Stimulated activated CD8-positive, alpha-beta memory T cell treated with anti-CD3 and anti-CD28 coated beads, Interleukin-7, amount 100 ng/mL, for 48 hours (primary cell): ENCODE results near the gene CIAO2B.
"Not testable (repeated sequence)": the region's sequence is repeated elsewhere in the genome, so short reads cannot be mapped to it uniquely, and the experiment has no call there.

Experiments
- DNase-seq, 2 donors: peaks; one replicate each; pipeline ENCODE4 v3.0.0-alpha.2; 2020; ENCODE audit warnings: low read depth in 1 of 2; ENCODE audit errors: extremely low read depth in 1 of 2

Gene CIAO2B

DNA sequence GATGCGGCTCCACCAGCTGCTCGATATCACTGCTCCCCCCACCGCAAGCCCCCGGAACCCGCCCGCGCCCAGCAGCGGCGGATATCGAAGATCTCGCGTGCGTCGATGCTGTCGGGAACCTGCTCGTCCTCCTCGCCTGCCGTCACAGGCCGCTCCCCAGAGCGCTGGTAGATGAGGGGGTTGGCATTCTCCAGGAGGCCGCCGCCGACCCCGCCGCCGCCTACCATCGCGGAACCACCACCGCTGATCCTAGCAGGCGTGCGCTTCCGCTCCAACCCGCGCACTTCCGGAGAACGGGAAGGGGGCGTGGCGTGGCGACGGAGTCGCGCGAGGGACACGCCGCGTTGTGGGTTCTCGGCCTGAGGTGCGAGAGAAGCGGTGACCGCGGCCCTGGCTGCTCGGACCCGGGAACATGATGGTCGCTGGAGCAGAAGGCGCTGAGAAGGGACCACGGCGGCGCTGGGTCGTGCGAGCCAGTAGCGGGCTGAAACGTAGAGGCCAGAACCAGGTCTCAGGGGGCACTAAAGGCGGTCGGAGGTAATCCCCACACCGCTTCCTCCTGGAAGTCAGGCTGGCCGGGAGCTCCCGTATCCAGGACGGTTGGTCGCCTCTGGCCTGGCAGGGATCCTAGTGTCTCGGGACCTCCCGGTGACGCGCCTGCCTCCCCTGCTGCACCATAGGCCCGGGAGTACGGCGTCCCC is at the start of gene CIAO2B:
CIAO2B (minus strand) TSS at position 265 of the 701 bp plus-strand sequence; CDS start at position 227, 38 bp downstream.
- peak; percentile 79 to 82 for DNase-seq

DNA sequence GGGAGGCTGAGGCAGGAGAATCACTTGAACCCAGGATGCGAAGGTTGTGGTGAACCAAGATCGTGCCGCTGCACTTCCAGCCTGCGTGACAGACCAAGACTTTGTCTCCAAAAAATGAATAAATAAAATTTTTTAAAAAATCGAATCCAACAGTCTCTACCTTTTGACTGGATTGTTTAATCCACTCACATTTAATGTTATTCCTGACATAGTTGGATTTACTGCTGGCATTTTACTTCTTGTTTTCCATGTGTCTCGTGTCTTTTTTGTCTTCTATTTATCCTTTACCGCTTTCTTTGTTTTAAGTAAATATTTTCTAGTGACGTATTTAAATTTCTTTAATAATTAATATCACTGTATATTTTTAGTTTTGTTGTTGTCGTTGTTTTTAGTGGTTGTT is 48.8 kb upstream of the CIAO2B start:
- DNase-seq: no peak

DNA sequence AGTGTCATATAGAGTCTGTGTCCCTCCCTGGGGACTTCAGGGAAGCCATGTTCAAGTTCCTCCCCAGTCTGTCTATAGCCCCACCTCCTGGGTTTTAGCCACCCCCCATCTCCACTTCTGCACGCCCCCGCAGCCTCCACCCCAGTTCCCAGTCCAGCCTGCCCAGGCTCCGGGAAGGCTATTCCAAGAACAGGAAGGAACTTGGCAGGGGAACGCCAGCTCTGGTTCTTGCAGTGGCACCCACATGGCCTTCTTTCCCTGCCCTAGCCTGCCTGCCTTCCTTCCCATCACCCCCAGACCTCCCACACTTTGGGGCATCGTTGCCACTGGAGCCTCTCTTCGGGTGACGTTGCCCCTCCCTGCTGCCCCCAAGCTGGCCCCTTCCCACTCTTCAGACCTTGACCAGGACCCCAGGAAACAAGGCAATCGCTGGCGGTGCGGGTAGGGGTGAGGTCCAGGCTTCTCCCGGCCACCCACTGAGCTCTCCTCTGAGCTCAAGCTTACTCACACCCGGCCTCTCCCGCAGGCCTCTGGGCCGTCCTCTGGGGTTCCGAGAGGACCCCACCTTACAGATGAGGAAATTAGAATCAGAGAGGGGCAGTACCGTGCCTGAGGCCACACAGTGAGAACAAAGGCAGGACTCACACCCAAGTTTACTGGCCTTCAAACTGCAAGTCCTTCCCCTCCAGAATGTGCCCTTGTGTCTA is 45.0 kb upstream of the CIAO2B start:
- no peak for DNase-seq

DNA sequence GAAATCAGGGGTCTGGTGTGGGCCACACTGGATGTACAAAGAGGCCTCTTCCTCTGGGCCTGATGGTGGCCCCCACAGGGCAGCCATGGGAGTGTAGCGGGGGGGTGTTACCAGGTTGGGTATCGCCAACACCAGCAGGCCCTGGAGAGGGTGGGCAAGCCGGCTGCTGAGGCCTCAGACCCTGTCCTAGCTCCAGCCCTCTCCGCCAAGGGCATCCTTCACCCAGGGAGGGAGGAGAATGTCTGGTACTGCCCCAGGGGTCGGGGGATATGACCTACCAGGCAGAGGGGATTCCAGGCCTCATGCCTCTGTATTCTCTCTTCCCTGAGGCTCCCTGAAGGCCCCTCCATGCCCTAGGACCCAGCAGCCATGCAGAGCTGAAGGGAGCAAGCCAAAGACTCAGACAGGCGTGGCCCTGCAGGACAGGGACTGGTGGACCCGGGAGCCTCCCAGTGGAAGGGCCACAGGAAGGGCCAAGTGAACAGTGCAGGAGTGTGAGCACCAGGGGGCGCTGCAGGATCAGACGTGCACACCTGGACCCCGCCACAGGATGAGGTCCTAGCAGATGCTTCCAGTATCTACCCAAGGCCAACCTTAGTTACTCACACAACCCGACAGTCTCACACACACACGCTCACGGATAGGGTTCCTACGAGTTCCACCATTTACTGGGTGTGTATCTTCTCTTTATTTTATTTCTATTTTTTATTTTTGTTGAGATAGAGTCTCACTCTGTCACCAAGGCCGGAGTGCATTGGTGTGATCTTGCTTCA is 43.3 kb upstream of the CIAO2B start:
- DNase-seq: peak; percentile 73 to 83

DNA sequence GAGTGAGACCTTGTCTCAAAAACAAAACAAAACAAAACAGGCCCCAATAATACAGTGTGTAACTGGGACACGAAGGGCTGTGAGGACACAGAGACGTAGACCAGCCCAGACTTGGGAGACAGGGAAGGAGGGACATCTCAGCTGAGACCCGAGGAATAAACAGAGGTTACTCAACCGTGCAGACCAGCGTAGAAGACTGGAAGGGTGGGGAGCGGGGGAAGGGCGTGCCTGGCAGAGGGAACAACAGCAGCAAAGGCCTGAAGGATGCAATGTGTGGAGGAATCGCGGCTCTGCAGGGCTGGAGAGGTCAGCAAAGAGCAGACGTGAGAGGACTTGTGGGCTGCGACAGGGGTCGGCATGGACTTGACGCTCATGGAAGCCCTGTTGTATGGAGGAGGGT is 42.5 kb upstream of the CIAO2B start:
- no peak for DNase-seq

DNA sequence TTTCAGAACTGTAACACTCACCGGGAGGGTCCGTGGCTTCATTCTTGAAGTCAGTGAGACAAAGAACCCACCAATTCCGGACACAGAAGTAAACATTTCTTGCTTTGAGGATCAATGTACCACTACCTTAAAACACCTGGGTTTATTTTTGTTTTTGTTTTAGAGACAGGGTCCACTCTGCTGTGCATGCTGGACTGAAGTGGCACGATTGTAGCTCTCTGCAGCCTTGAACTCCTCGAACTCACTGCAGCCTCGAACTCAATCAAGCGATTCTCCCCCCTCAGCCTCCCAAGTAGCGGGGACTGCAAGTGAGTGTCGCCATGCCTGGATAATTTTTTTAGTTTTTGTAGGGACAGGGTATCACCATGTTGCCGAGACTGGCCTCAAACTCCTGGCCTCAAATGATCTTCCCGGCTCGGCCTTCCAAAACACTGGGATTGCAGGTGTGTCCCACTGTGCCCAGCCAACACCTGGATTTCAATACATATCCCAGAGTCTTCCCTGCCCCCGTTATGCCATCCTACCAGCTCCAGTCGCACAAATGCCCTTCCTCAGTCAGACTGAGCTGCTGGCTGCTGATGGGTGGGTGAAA is 41.2 kb upstream of the CIAO2B start:
- DNase-seq: no peak

DNA sequence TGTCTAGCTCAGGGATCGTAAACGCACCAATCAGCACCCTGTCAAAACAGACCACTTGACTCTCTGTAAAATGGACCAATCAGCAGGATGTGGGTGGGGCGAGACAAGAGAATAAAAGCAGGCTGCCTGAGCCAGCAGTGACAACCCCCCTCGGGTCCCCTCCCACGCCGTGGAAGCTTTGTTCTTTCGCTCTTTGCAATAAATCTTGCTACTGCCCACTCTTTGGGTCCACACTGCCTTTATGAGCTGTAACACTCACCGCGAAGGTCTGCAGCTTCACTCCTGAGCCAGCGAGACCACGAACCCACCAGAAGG is 40.7 kb upstream of the CIAO2B start:
- DNase-seq: peak in 1 of 2 donors; percentile 74

DNA sequence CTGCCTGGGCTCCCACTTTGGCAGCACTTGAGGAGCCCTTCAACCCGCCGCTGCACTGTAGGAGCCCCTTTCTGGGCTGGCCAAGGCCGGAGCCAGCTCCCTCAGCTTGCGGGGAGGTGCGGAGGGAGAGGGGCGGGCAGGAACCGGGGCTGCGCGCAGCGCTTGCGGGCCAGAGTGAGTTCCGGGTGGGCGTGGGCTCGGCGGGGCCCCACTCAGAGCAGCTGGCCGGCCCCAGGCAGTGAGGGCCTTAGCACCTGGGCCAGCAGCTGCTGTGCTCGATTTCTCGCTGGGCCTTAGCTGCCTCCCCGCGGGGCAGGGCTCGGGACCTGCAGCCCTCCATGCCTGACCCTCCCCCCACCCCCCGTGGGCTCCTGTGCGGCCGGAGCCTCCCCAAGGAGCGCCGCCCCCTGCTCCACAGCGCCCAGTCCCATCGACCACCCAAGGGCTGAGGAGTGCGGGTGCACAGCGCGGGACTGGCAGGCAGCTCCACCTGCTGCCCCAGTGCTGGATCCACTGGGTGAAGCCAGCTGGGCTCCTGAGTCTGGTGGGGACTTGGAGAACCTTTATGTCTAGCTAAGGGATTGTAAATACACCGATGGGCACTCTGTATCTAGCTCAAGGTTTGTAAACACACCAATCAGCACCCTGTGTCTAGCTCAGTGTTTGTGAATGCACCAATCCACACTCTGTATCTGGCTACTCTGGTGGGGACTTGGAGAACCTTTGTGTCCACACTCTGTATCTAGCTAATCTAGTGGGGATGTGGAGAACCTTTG is 40.1 kb upstream of the CIAO2B start:
- DNase-seq: not testable (repeated sequence)

DNA sequence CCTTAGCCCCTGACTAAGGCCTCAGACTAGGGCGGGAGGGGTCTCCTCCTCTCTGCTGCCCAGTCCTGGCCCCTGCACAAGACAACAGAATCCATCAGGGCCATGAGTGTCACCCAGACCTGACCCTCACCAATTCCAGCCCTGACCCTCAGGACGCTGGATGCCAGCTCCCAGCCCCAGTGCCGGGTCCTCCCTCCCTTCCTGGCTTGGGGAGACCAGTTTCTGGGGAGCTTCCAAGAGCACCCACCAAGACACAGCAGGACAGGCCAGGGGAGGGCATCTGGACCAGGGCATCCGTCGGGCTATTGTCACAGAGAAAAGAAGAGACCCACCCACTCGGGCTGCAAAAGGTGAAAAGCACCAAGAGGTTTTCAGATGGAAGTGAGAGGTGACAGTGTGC is 39.5 kb upstream of the CIAO2B start:
- no peak for DNase-seq

DNA sequence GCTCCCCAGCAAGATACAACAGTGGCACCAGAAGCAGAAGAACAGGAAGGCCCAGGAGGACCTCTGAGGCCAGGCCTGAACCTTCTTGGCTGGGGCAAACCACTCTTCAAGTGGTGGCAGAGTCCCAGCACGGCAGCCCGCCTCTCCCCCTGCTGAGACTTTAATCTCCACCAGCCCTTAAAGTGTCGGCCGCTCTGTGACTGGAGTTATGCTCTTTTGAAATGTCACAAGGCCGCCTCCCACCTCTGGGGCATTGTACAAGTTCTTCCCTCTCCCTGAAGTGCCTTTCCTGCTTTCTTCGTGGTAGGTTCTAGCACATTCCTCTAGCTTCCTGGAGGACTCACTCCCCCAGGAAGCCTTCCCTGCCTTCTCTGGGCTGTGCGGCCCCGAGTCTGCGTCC is 38.8 kb upstream of the CIAO2B start:
- no peak for DNase-seq

DNA sequence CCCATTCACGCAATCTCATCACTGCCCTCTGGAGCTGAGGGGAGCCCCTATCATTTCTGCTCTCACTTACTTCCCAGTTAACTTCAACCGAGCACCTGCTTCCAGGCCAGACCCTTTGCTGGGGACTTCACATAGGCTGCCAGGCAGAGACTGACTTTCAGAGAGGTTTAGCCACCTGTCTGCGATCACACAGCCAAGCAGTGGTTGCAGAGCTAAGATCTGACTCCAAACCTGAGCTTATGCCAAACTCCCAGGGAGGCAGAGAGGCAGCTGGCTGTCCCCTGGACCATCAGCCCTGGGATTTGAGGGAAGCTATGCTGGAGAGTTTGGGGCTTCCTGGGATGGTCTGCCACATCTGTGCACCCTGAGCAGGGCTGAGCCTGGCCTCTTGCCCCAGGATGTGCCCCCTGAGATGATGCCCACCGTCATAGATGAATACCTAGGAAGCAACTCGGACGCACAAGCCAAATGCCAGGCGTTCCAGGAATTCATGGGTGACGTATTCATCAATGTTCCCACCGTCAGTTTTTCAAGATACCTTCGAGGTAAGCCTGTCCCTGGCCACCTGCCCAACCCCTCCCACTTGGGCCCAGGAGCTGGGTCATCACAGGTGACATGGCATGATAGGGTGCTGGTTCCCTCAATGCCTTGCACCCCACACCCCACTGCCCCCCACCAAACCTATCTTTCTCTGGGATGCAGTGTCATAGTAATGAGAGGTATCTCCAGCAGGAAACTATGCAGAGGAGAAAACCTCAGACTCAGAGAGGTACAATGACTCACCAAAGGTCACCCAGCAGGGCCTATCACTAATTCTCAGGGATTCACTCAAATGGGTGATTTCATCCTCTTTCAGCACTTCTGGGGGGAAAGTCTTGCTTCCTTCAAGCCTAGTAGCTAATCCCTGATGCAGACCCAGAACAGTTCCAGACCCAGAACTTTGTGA is 36.8 kb upstream of the CIAO2B start:
- DNase-seq: no peak

DNA sequence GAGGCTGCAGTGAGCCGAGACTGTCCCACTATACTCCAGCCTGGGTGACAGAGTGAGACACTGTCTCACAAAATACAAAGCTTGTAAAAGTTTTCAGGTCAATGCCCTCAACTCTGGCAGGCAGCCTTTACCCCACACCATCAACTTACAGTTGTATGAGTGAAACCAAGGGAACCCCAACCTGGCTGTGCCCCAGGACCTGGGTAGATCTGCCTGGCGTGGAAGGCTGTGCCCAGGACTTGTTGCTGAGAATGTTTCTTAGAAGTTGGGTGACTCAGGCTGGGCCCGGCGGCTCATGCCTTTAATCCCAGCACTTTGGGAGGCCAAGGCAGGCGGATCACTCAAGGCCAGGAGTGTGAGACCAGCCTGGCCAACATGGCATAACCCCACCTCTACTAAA is 34.6 kb upstream of the CIAO2B start:
- DNase-seq: no peak

DNA sequence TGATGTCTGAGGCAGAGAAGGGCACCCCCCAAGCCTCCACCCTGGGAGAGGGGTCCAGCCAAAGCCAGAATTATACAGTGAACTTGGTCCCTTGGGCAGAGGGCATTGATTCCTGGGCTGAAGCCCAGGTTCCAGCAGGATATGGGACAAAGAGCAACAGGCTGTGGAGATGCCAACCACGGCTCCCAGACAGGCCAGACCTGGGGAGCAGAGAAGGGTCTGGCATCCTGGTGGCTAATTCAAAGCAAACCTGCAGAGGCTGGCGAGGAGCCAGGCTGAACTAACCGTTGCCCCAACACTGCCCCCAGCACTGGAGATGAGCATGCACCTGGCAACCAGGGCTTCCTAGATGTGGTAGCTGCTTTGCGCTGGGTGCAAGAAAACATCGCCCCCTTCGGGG is 29.8 kb upstream of the CIAO2B start:
- no peak for DNase-seq

DNA sequence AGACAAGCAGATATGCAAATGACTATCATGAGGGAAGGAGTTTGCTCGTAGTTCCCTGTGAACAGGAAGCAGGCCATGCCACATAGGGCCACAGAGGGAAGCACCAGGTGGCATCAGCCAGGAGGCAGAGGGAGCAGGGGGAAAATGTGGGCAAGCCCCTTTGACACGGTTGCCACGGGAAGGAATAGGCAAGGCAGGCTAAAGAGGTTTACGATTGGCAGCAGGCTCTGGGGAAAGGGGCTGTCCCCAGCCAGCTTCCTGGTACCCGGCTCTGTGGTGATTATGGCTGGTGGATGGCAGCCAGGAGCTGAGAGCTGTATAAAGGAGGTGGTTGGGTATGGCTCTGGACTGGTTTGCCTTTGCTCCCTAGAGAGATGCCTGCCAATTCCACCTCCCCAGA is 27.7 kb upstream of the CIAO2B start:
- no peak for DNase-seq

DNA sequence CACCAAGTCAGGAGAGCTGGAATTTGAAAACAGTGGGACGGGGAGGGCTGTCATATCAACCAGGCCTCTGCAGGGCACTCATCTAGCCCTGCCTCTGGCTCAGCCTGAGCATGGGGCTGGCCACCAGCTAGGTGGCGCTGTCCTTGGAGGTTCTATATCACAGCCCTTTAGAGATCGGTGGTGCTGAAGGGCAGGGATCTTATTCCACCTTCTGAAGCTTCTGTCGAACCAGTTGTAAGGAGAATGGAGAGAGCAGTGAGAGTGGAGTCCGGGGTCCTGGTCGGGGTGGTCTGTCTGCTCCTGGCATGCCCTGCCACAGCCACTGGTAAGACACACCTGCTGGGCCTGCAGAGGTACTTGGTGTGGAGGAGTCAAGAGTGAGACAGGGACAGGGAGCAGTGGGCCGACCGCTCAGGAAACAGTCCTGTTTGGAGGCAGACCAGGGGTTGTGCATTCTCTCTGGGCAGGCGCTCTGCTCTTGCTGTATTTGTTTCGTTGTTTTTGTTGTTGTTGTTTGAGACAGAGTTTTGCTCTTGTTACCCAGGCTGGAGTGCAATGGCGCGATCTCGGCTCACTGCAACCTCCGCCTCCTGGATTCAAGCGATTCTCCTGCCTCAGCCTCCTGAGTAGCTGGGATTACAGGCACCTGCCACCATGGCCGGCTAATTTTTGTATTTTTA is 27.0 kb upstream of the CIAO2B start, which contains the start of gene CES3:
CES3 (plus strand) TSS at position 202 of the 680 bp plus-strand sequence; CDS start at position 244, 42 bp downstream.
- peak in 1 of 2 donors; percentile 61 for DNase-seq

DNA sequence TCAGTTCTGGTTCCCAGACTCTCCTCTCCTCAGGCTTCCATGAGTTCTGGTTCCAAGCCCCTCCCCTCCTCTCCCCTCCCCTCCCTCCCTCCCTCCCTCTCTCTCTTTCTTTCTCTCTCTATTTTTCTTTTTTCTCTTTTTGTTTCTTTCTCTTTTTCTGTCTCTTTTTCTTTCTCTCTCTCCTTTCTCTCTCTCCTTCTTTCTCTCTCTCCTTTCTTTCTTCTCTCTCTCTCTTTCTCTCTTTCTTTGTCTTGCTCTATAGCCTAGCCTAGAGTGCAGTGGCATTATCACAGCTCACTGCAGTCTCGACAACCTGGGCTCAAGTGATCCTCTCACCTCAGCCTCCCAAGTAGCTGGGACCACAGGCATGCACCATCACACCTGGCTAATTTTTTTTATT is 26.1 kb upstream of the CIAO2B start:
- no peak for DNase-seq

DNA sequence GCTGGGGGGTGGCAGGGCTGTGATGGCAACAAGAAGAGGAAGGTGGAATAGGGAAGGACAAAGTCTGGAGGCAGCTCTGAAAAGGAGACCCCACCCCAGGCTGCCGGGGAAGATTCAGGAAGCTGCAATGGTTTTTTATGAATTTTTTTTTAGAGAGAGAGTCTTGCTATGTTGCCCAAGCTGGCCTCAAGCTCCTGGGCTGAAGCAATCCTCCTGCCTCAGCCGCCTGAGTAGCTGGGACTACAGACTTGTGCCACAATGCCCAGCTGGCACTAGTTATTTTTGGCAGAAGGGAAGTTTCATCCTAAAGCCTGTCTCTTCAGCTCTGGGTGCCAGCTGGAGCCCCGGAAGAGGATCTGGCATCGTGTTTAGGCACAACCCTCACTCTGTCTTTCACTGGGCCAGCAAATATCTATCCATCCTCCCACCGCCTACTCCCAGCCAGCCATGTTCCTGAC is 25.5 kb upstream of the CIAO2B start:
- no peak for DNase-seq

DNA sequence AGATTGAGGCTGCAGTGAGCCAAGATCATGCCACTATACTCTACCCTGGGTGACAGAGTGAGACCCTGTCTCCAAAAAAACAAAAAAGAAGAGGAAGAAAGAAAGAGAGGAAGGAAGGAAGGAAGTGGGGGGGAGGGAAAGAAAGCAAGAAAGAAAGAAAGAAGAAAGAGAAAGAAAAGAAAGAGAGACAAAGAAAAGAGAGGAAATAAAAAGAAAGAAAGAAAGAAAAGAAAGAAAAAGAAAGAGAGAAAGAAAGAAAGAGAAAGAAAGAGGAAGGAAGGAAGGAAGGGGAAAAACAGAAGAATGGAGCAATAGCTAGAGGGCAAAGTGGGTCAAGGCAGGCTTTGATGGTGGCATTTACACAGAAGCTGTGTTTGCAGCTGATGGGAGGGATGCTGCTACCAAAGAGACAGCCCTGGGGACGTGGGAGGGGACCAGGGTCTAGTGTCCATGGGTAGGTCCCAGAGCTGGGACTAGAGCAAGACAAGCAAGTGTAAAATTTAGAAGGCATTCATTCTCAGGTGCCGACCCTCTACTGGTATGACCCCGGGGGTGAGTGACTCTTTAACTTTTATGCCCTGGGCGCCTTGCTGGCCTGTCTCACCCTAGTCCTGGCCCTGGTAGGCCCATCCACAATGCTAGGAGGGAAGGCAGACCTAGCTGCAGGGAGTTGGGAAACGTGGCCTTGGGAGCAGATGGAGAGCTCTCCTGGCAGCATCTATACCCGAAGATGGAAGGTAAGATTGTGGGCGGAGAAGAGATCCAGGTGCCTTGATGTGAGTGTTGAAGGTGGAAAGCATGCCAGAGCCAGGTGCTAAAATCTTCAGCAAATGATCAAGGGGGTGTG is 24.9 kb upstream of the CIAO2B start:
- DNase-seq: no peak
